Cardiac muscle cell (in vitro differentiated cells and primary cell): ENCODE data around the gene HTR1A. TPM values are rescaled to one million over a fixed set of nuclear protein-coding genes. Genes with fewer than 3 reads are reported as not detected.

Source experiments
- DNase-seq, 2 donors: peaks; one replicate each; pipeline versions ENCODE4 v3.0.0 to v3.0.0-alpha.2; 2010 to 2017; ENCODE audit warnings: low read depth in 1 of 2, low spot score in 1 of 2
- H3K27ac ChIP-seq: fragments of 200-600 bp; sonication (generic); 2 replicates; pipeline ENCODE4 v1.5.1; 2016
- H3K27me3 ChIP-seq: fragments of 200-600 bp; sonication (generic); 2 replicates; pipeline ENCODE4 v1.6.0; 2016; ENCODE audit warnings: control low read depth
- H3K36me3 ChIP-seq: fragments of 200-600 bp; sonication (generic); 2 replicates; pipeline ENCODE4 v1.5.1; 2016; ENCODE audit warnings: control low read depth
- H3K4me1 ChIP-seq: fragments of 200-600 bp; sonication (generic); 2 replicates; pipeline ENCODE4 v1.8.1; 2017; ENCODE audit warnings: low read depth, mild to moderate bottlenecking, mixed run types
- H3K4me3 ChIP-seq: fragments of 200-600 bp; sonication (generic); 2 replicates; pipeline ENCODE4 v1.5.1; 2016; ENCODE audit warnings: mild to moderate bottlenecking
- H3K9me3 ChIP-seq: fragments of 200-600 bp; sonication (generic); 2 replicates; pipeline ENCODE4 v1.5.1; 2017; ENCODE audit warnings: low read depth, mild to moderate bottlenecking, control low read depth
- polyA plus RNA-seq: library from polyadenylated mRNA; unstranded; fragments of >200 nt; fragmentation: Nextera tagmentation; extraction: Ambion mirVana; gene quantifications from 2 replicates; pipeline ENCODE4 v1.2.1, GENCODE V29; 2016
- total RNA-seq: library from RNA; depleted of rRNA; stranded (reverse); fragments of >200 nt; gene quantifications from 2 replicates; pipeline ENCODE4 v1.2.3, GENCODE V29; 2016
- TF ChIP-seq, protein P1 (sequence below): IDR thresholded peaks from 2 replicates; pipeline ENCODE4 v1.5.1; 2012; ENCODE audit warnings: low read depth, mild to moderate bottlenecking, low read length

HTR1A gene
- total RNA-seq (not detected in 2 replicates), polyA plus RNA-seq (not detected in 2 replicates)

DNA sequence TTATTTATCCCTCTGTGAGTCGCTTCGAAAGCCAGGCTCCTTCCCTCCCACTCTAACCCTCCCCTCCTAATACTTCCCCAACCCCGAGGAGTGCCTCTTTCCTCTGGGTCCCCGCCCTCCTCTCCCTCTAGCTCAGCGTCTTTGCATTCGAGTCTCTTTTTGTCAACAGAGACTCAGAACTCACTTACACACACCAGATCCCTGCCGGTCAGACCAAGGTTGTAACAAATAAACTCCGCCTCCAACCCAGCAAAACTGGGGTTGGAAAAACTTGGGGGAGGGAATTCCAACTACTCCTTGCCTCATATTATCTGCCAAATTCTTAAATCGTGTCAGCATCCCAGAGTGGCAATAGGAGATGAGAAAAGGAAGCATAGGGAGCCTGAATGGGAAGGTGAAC is at the start of gene HTR1A:
Gene HTR1A, minus strand, starts transcription at position 167 of the 400 bp plus-strand sequence. CDS start 726 bp downstream, outside the sequence.
- DNase-seq = no peak
- H3K9me3 ChIP-seq = no peaks in the 10 kb centered on the region
- TF ChIP-seq, protein P1, sequence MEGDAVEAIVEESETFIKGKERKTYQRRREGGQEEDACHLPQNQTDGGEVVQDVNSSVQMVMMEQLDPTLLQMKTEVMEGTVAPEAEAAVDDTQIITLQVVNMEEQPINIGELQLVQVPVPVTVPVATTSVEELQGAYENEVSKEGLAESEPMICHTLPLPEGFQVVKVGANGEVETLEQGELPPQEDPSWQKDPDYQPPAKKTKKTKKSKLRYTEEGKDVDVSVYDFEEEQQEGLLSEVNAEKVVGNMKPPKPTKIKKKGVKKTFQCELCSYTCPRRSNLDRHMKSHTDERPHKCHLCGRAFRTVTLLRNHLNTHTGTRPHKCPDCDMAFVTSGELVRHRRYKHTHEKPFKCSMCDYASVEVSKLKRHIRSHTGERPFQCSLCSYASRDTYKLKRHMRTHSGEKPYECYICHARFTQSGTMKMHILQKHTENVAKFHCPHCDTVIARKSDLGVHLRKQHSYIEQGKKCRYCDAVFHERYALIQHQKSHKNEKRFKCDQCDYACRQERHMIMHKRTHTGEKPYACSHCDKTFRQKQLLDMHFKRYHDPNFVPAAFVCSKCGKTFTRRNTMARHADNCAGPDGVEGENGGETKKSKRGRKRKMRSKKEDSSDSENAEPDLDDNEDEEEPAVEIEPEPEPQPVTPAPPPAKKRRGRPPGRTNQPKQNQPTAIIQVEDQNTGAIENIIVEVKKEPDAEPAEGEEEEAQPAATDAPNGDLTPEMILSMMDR = no peak
- H3K4me3 ChIP-seq = no peak within 1 kb of the TSS
- H3K4me1 ChIP-seq = no peaks in the 10 kb centered on the region
- peaks cover 57% of the 10 kb centered on the region for H3K27me3 ChIP-seq
- no peak within 1 kb of the TSS for H3K27ac ChIP-seq
- no peaks in the 10 kb centered on the region for H3K36me3 ChIP-seq

DNA sequence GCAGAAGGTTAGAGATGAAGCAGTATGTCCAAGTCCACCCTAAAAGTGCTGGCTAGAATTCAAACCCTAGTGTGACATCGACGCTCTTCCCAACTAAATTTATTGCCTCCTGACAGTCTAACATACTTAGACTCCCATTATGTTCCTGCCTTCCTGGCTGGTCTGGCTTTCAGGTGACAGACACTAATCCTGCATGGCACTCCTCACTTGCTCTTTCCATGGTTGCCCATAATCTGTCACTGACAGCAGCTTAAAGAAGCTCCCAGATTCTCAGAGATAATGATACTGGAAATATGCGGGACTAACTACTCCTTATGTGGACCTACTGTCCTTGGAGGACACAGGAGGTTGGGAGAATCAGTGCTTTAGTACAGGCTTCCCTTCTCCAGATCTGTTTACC is 41.7 kb upstream of the HTR1A start:
- no peak for DNase-seq
- H3K36me3 ChIP-seq = no peaks in the 10 kb centered on the region
- TF ChIP-seq, protein P1 = no peak

DNA sequence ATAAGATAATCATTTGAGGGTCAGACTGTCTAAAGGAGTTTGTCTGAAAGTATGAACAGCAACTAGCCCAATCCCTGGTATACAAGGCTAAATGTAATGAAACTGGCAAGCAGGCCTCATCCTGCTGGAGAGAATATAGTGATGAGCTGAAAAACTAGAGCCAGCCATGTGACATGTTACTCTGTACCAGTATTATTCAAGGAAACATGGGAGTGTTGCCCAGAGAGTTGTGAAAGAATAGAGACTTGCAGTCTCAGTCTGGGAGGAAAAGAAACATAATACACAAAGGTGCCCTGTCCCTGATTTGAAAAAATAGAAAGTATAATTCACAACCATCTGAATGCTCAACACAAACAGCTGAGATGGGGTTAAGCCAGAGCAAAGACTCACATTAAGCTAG is 37.9 kb upstream of the HTR1A start:
- no peak overlapping the region for H3K4me3 ChIP-seq
- H3K27ac ChIP-seq = no peak overlapping the region
- H3K4me1 ChIP-seq = no peaks in the 10 kb centered on the region
- no peaks in the 10 kb centered on the region for H3K27me3 ChIP-seq
- TF ChIP-seq, protein P1 = no peak
- H3K36me3 ChIP-seq = no peaks in the 10 kb centered on the region
- no peaks in the 10 kb centered on the region for H3K9me3 ChIP-seq
- no peak for DNase-seq

More for the DNA sequence above, 41.7 kb upstream of the HTR1A start:
- H3K4me3 ChIP-seq = no peak overlapping the region
- H3K27me3 ChIP-seq = no peaks in the 10 kb centered on the region
- H3K9me3 ChIP-seq = no peaks in the 10 kb centered on the region
- H3K27ac ChIP-seq = no peak overlapping the region
- no peaks in the 10 kb centered on the region for H3K4me1 ChIP-seq

DNA sequence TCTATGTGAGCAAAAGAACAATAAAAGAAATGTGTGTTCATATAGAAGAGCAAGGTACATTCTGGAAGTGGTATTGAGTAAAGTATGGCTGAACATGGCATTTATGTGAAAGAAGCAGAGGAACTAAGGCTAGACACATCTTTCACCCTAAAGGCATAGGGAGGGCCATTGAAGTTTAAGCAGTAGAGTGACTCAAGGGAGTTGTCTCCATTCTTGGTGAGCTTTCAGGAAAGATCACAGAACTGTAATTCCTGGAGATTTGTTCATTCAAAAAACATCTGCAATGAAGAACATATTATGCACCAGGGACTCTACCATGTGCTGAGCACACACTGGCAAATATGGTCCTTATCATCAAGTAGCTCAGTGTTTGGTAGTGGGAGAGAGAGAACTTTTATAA is 24.8 kb upstream of the HTR1A start:
- no peak overlapping the region for H3K4me3 ChIP-seq
- DNase-seq = no peak
- no peaks in the 10 kb centered on the region for H3K9me3 ChIP-seq
- H3K36me3 ChIP-seq = no peaks in the 10 kb centered on the region
- H3K27me3 ChIP-seq = no peaks in the 10 kb centered on the region
- no peak overlapping the region for H3K27ac ChIP-seq
- TF ChIP-seq, protein P1 = no peak
- H3K4me1 ChIP-seq = no peaks in the 10 kb centered on the region

DNA sequence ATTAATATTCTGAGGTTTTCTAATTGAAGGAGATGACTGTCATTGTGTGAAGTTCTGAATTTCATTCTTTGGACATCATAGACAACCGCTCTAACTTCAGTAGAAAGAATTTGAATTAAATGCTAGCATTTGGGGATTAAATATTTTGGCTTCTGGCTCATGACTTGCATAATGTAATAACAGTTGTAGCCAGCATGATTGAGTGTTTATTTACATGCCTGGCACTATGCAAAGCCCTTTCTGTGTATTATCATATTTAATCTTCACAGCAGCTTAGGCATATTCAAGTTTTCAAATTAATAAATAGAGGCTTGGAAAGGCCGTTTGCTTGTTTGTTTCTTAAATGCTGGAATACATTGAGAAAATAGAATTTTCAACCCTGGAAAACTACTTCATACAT is 19.6 kb upstream of the HTR1A start:
- no peak overlapping the region for H3K27ac ChIP-seq
- TF ChIP-seq, protein P1 = no peak
- no peaks in the 10 kb centered on the region for H3K36me3 ChIP-seq
- no peak for DNase-seq
- H3K4me1 ChIP-seq = no peaks in the 10 kb centered on the region
- no peaks in the 10 kb centered on the region for H3K27me3 ChIP-seq
- no peaks in the 10 kb centered on the region for H3K9me3 ChIP-seq
- no peak overlapping the region for H3K4me3 ChIP-seq

DNA sequence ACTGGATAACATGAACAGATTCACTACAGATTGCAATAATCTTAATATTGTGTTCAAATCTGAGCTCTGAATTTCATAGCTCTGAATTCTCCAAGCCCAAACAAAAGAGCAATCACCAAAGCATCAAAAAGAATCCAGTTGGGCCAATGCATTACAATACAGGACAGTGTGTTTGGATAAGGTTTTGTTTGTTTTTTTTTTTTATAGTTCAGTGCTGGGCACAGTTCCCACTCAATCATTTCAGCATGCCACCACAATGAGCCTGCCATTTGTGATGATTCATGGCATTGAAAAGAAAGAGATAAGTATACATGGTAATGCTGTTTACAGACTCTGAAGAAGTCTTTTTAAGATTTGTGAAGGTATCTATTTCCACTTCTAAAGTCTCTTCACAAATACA is 1.7 kb upstream of the HTR1A start:
- Histone ChIP-seq H3K9me3 (no peaks in the 10 kb centered on the region), H3K4me3 (no peak overlapping the region), H3K27ac (no peak overlapping the region), H3K27me3 (peaks cover 40% of the 10 kb centered on the region), H3K36me3 (no peaks in the 10 kb centered on the region), H3K4me1 (no peaks in the 10 kb centered on the region)
- no peak for DNase-seq
- TF ChIP-seq, protein P1 = no peak
